Measurements from ENCODE around the gene CACNG3. TPM values are rescaled to one million over a fixed set of nuclear protein-coding genes. Genes with fewer than 3 reads are reported as not detected.

Gene CACNG3
- total and polyA plus RNA-seq, 2 donors (not counting 3 experiments of a cell fraction or from before 2014, with no cell fraction given): not detected

- no peak overlapping the region for H3K27ac ChIP-seq (ENCODE audit: insufficient read depth, low read depth, low read length)
- FAIRE-seq (no peak), DNase-seq (ENCODE audit: low read depth, low spot score) (no peak)
- H3K9me3 ChIP-seq (replicated peaks; ENCODE audit: control insufficient read depth, insufficient read depth, low read length): no peaks in the 10 kb centered on the region
- ChIA-PET POLR2A (no interaction called here), CTCF (no interaction called here)
- no peaks in the 10 kb centered on the region for H3K9me1 ChIP-seq (replicated peaks; ENCODE audit: control insufficient read depth, extremely low read depth, insufficient read depth, low read length)
- H3K4me1 ChIP-seq (ENCODE audit: control insufficient read depth, extremely low read depth, insufficient read depth, low read length): no peaks in the 10 kb centered on the region
- dilution Hi-C loops (cut with MboI; ENCODE audit: extremely low pct_ligation_motif_present, low sequenced_read_pairs) (no loop called here), intact Hi-C loops (cut with micrococcal nuclease) (no loop called here)
- H3K4me3 ChIP-seq (replicated peaks in 1 of 3; ENCODE audit: insufficient read depth in 1 of 3, low read depth in 1 of 3, low read length in 3 of 3): no peak overlapping the region
- H2AFZ ChIP-seq (ENCODE audit: low read depth, low read length): no peak overlapping the region
- H3K4me2 ChIP-seq (ENCODE audit: insufficient read depth, low read length): no peak overlapping the region
- TF ChIP-seq POLR2A (IDR thresholded peaks at IDR 0.05; ENCODE audit: low read depth, low read length): no peak
- no peak for TF ChIP-seq CTCF (IDR thresholded peaks at IDR 0.05; ENCODE audit: extremely low read depth in 1 of 2, insufficient read depth in 1 of 2, low read depth in 1 of 2, low read length in 2 of 2)
- no peak for TF ChIP-seq GATA2 (IDR thresholded peaks at IDR 0.05; ENCODE audit: insufficient read depth, insufficient read length, low read depth, low read length)
- TF ChIP-seq MAX (IDR thresholded peaks at IDR 0.05; ENCODE audit: insufficient read depth, insufficient read length): no peak
- no peak for TF ChIP-seq JUN (IDR thresholded peaks at IDR 0.05; ENCODE audit: borderline replicate concordance, insufficient read depth, insufficient read length, low read depth)
- no peak for TF ChIP-seq MYC (IDR thresholded peaks at IDR 0.05; ENCODE audit: low read depth, low read length)
- H3K27me3 ChIP-seq (ENCODE audit: control insufficient read depth in 2 of 2, insufficient read depth in 2 of 2, low read length in 2 of 2): no peaks in the 10 kb centered on the region
- H3K79me2 ChIP-seq (ENCODE audit: control insufficient read depth, insufficient read depth, low read length): no peaks in the 10 kb centered on the region
- H3K9ac ChIP-seq (replicated peaks; ENCODE audit: extremely low read depth, insufficient read depth, low read length): no peak overlapping the region
- H3K36me3 ChIP-seq (ENCODE audit: control insufficient read depth in 2 of 2, extremely low read depth in 1 of 2, insufficient read depth in 2 of 2, low read length in 2 of 2): no peaks in the 10 kb centered on the region
- H4K20me1 ChIP-seq (replicated peaks; ENCODE audit: control insufficient read depth, extremely low read depth, insufficient read depth, low read length): no peaks in the 10 kb centered on the region
- no TSS peak for BruUV-seq (replicated peaks)
Observed at GRCh38 chr16:24357511-24357910, 101.4 kb downstream of the CACNG3 start.

GRCh38 chr16:24358117-24358516 lies 102.0 kb downstream of the CACNG3 start:
- Histone ChIP-seq H3K27ac (ENCODE audit: insufficient read depth, low read depth, low read length) (no peak overlapping the region), H4K20me1 (replicated peaks; ENCODE audit: control insufficient read depth, extremely low read depth, insufficient read depth, low read length) (no peaks in the 10 kb centered on the region), H3K4me2 (ENCODE audit: insufficient read depth, low read length) (no peak overlapping the region), H3K79me2 (ENCODE audit: control insufficient read depth, insufficient read depth, low read length) (no peaks in the 10 kb centered on the region), H3K4me3 (replicated peaks in 1 of 3; ENCODE audit: insufficient read depth in 1 of 3, low read depth in 1 of 3, low read length in 3 of 3) (no peak overlapping the region), H3K9ac (replicated peaks; ENCODE audit: extremely low read depth, insufficient read depth, low read length) (no peak overlapping the region), H3K9me1 (replicated peaks; ENCODE audit: control insufficient read depth, extremely low read depth, insufficient read depth, low read length) (no peaks in the 10 kb centered on the region), H3K4me1 (ENCODE audit: control insufficient read depth, extremely low read depth, insufficient read depth, low read length) (no peaks in the 10 kb centered on the region), H2AFZ (ENCODE audit: low read depth, low read length) (no peak overlapping the region), H3K9me3 (replicated peaks; ENCODE audit: control insufficient read depth, insufficient read depth, low read length) (no peaks in the 10 kb centered on the region), H3K36me3 (ENCODE audit: control insufficient read depth in 2 of 2, extremely low read depth in 1 of 2, insufficient read depth in 2 of 2, low read length in 2 of 2) (no peaks in the 10 kb centered on the region), H3K27me3 (ENCODE audit: control insufficient read depth in 2 of 2, insufficient read depth in 2 of 2, low read length in 2 of 2) (no peaks in the 10 kb centered on the region)
- dilution Hi-C loops (cut with MboI; ENCODE audit: extremely low pct_ligation_motif_present, low sequenced_read_pairs): no loop called here
- TF ChIP-seq EZH2 (IDR thresholded peaks at IDR 0.05; ENCODE audit: borderline replicate concordance, low read depth, low read length, severe bottlenecking): no peak
- TF ChIP-seq FOS (IDR thresholded peaks at IDR 0.05; ENCODE audit: borderline replicate concordance, insufficient read depth, low read length): no peak
- no peak for TF ChIP-seq GATA2 (IDR thresholded peaks at IDR 0.05; ENCODE audit: insufficient read depth, insufficient read length, low read depth, low read length)
- no peak for TF ChIP-seq CTCF (IDR thresholded peaks at IDR 0.05; ENCODE audit: extremely low read depth in 1 of 2, insufficient read depth in 1 of 2, low read depth in 1 of 2, low read length in 2 of 2)
- TF ChIP-seq MYC (IDR thresholded peaks at IDR 0.05; ENCODE audit: low read depth, low read length): no peak
- no peak for TF ChIP-seq MAX (IDR thresholded peaks at IDR 0.05; ENCODE audit: insufficient read depth, insufficient read length)
- TF ChIP-seq JUN (IDR thresholded peaks at IDR 0.05; ENCODE audit: borderline replicate concordance, insufficient read depth, insufficient read length, low read depth): no peak
- no peak for TF ChIP-seq POLR2A (IDR thresholded peaks at IDR 0.05; ENCODE audit: low read depth, low read length)
- TF ChIP-seq POLR2AphosphoS5 (IDR thresholded peaks at IDR 0.05; ENCODE audit: insufficient read depth, low read depth, low read length): no peak
- intact Hi-C loops (cut with micrococcal nuclease): no loop called here
- FAIRE-seq (no peak), DNase-seq (ENCODE audit: low read depth, low spot score) (no peak)
- ChIA-PET CTCF (no interaction called here), POLR2A (no interaction called here)
- no TSS peak for BruUV-seq (replicated peaks)
